Rectal smooth muscle tissue (tissue), 1 donor: ENCODE results near the gene FANCC.
A peak's percentile ranks its signal among the peaks of the same experiment; 100 is the strongest.

Source experiments
- H3K27ac ChIP-seq: one replicate; pipeline ENCODE4 v1.7.0; 2013; ENCODE audit warnings: low read depth, low read length, inconsistent platforms
- H3K27me3 ChIP-seq: one replicate; pipeline ENCODE4 v1.7.0; 2013; ENCODE audit warnings: low read length; ENCODE audit not compliant: control insufficient read depth, insufficient read depth
- H3K36me3 ChIP-seq: one replicate; pipeline ENCODE4 v1.7.0; 2013; ENCODE audit warnings: low read length; ENCODE audit not compliant: control insufficient read depth, insufficient read depth
- H3K4me1 ChIP-seq: one replicate; pipeline ENCODE4 v1.7.0; 2013; ENCODE audit warnings: low read length; ENCODE audit not compliant: control insufficient read depth, insufficient read depth
- H3K4me3 ChIP-seq: one replicate; pipeline ENCODE4 v1.7.0; 2013; ENCODE audit warnings: low read length
- H3K9ac ChIP-seq: one replicate; pipeline ENCODE4 v1.7.0; 2013; ENCODE audit warnings: low read length

Gene FANCC

DNA sequence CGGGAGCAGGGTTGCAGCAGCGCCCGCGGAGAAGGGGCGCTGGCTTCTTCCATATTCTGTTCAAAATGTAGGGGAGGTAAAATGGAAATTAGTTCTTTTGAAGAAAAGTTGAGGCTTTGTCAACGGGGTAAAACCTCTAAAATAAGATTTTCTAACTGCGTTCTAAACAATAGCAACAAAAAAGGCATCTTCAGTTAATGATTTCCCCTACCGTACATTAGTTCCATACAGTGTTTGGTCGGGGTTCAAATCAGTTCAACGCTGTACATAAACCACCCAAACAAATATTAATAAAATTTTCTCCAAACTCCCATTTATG lies 343 bp upstream of the FANCC start:
- Histone ChIP-seq H3K27ac (peak overlapping the region; percentile 90), H3K36me3 (no peaks in the 10 kb centered on the region)

DNA sequence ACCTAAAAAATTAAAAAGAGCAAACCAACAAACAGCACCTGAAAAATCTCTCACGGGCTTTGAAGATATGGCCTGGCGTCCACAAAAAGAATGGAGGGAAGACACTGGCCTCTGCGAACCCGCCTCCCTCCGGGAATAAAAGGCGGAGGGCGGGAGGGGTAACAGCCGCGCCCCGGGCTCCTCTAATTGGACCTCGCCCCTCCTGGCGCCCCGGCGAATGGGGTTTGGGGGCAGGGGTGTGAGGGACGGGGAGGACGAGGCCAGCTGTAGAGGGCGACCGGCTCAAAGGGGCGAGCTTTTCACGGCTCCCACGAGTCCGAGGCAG lies 753 bp downstream of the FANCC start:
- H3K27ac ChIP-seq: peak overlapping the region; percentile 90
- H3K4me1 ChIP-seq: peaks cover 2% of the 10 kb centered on the region
- H3K36me3 ChIP-seq: no peaks in the 10 kb centered on the region
- H3K9ac ChIP-seq: no peak overlapping the region
- no peaks in the 10 kb centered on the region for H3K27me3 ChIP-seq
- peak overlapping the region; percentile 96 for H3K4me3 ChIP-seq

More for the DNA sequence above, 343 bp upstream of the FANCC start:
- Histone ChIP-seq H3K4me3 (peak overlapping the region; percentile 96), H3K9ac (no peak overlapping the region), H3K27me3 (no peaks in the 10 kb centered on the region), H3K4me1 (peaks cover 2% of the 10 kb centered on the region)

DNA sequence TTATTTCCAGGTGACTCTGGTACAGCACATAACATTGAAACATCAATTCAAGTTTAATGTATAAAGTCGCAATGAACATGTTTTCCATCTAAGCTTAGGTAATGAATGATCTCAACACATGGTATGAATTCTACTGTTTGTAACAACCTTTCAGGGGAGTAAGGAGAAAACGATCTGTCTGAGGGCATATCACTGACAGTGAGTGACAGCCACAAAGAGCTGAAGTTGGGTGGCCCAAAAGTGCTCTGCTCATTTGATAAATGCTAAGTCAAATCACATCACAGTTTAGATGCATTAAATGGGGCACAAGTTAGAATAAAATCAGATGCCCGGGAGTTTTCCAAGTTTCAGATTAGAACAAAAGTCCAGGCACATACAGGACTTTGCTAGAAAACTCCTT lies 1.2 kb downstream of the FANCC start:
- H3K36me3 ChIP-seq: no peaks in the 10 kb centered on the region
- peaks cover 2% of the 10 kb centered on the region for H3K4me1 ChIP-seq
- peak overlapping the region; percentile 90 for H3K27ac ChIP-seq
- no peaks in the 10 kb centered on the region for H3K27me3 ChIP-seq
- H3K4me3 ChIP-seq: peak overlapping the region; percentile 96
- no peak overlapping the region for H3K9ac ChIP-seq

DNA sequence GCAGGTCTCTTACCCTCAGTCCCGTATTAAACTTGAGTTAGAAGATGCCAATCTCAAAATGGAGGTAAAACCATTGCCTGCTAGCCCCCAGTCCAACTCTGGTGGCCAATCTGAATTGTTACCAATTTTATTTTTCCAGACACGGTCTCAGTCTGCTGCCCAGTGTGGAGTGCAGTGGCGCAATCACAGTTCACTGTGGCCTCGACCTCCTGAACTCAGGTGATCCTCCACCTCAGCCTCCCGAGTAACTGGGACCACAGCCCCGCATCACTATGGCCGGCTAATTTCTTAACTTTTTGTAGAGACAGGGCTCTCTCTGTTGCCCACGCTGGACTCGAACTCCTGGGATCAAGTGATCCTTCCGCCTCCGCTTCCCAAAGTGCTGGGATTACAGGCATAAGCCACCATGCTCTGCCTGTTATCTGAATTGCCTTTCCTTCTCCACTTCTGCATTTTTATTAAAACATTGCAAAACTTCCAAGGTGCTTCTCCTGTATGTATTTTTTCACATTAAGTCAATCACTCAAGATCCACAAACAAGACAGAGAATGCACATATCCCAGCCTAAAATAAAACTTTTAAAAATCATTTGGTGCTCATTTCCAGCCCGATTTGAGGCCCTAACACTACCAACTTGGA lies 2.3 kb downstream of the FANCC start:
- H3K27ac ChIP-seq: no peak overlapping the region
- no peak overlapping the region for H3K4me3 ChIP-seq
- H3K4me1 ChIP-seq: peaks cover 2% of the 10 kb centered on the region
- no peak overlapping the region for H3K9ac ChIP-seq
- H3K27me3 ChIP-seq: no peaks in the 10 kb centered on the region
- H3K36me3 ChIP-seq: no peaks in the 10 kb centered on the region

DNA sequence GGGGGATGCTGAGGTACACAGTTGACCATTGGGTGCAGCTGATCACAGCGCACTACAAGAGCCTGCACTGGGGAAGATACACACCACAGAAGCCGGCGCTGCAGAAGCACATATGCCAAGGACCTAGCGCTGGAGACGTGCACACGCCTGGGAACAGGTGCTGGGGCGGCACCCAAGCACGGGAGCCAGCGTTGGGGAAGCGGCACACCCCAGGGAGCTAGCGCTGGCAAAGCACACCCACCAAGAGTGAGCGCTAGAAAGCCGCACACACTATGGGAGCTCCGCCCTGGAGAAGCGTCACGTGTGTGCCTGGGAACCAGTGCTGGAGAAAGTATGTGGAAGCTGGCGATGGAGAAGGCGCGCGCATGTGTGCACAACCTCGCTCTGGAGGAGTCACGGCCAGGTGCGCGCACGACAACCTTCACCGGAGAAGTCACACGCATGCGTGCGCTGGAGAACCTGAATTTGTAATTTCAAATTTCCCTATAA lies 4.5 kb downstream of the FANCC start:
- Histone ChIP-seq H3K36me3 (no peaks in the 10 kb centered on the region), H3K27ac (no peak overlapping the region), H3K4me1 (peaks cover 2% of the 10 kb centered on the region), H3K4me3 (peak overlapping the region; percentile 45), H3K9ac (no peak overlapping the region), H3K27me3 (no peaks in the 10 kb centered on the region)

DNA sequence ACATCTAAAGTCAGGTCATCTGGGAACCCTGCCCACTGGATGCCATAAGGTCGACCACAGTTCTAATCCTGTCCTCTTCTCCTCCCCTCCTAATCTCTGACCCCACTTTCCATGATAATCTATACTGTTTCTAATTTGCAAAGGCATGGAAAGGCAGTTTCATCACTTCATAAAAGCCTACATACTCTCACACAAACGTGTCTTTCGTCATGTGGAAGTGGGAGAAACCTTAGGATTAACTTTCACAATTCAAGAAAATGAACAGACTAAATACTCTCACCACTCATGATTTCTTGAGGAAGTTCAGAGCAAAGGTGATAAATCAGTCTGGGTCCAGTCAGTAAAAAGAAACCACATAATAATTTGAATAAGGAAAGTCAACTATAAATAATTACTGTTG lies 5.5 kb downstream of the FANCC start:
- no peak overlapping the region for H3K9ac ChIP-seq
- H3K4me3 ChIP-seq: no peak overlapping the region
- no peaks in the 10 kb centered on the region for H3K27me3 ChIP-seq
- H3K4me1 ChIP-seq: peaks cover 2% of the 10 kb centered on the region
- H3K27ac ChIP-seq: no peak overlapping the region
- no peaks in the 10 kb centered on the region for H3K36me3 ChIP-seq

DNA sequence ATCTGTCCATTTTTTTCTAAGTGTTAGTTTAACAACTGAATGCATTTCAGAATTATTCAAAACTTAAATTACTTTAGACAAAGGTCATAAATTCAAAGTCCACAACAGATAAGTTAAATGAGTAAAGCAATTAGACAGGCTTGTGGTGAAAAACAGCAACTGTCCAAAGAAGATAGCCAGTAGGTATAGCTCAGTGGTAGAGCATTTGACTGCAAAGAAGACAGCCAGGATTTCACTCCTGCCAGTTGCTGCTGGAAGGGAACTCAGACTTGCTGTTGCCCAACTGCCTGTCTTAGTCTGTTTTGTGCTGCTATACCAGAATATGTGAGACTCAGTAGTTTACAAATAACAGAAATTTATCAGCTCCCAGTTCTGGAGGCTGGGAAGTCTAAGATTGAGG lies 10.0 kb downstream of the FANCC start:
- Histone ChIP-seq H3K36me3 (no peaks in the 10 kb centered on the region), H3K4me1 (no peaks in the 10 kb centered on the region), H3K27ac (no peak overlapping the region), H3K4me3 (no peak overlapping the region), H3K9ac (no peak overlapping the region), H3K27me3 (no peaks in the 10 kb centered on the region)

DNA sequence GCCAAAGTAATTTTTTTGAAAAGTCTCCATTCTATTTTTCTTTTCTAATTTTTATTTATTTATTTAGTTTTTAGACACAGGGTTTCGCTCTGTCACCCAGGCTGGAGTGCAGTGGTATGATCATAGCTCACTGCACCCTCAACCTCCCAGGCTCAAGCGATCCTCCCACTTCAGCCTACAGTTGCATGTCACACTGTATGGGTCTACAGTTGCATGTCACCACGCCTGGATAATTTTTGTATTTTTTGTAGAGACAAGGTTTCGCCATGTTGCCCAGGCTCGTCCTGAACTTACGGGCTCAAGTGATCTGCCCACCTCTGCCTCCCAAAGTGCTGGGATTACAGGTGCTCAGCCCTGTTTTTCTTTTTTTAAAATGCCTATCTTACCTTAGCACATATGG lies 10.7 kb downstream of the FANCC start:
- no peak overlapping the region for H3K27ac ChIP-seq
- no peaks in the 10 kb centered on the region for H3K4me1 ChIP-seq
- H3K27me3 ChIP-seq: no peaks in the 10 kb centered on the region
- H3K4me3 ChIP-seq: no peak overlapping the region
- no peaks in the 10 kb centered on the region for H3K36me3 ChIP-seq
- H3K9ac ChIP-seq: no peak overlapping the region

DNA sequence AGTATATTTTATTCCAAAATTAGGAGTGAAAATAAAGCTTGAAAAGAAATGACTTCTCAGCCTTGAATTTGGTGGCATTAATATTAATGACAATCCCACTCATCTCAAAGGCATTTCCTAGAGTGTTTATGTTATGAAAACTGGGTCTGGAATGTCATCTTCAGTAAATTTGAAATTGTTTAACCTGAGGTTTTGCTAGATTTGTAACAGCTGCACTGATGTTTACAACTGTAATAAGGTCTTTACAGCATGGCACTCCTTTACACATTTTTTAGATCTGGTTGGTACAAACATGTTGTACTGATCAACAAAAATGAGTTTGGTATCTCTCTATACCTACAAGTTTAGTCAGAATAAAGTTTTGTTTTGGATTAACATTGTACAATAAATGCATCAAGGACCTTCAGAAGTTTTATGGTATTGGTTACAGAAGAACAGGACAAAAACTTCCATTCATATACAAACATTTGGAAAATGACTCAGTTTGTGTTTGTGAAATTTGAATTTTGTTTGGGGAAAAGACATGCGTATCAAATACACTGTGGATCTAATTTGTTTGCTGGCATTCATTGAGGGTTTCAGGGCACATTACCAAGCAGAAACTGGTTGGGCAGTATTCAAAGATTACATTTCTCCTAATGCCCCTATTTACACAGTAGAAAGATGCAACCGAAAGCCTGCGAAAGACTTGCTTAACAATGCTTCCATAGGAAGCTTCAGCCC lies 11.6 kb downstream of the FANCC start:
- Histone ChIP-seq H3K4me1 (no peaks in the 10 kb centered on the region), H3K9ac (no peak overlapping the region), H3K36me3 (no peaks in the 10 kb centered on the region), H3K27me3 (no peaks in the 10 kb centered on the region), H3K4me3 (no peak overlapping the region), H3K27ac (no peak overlapping the region)

DNA sequence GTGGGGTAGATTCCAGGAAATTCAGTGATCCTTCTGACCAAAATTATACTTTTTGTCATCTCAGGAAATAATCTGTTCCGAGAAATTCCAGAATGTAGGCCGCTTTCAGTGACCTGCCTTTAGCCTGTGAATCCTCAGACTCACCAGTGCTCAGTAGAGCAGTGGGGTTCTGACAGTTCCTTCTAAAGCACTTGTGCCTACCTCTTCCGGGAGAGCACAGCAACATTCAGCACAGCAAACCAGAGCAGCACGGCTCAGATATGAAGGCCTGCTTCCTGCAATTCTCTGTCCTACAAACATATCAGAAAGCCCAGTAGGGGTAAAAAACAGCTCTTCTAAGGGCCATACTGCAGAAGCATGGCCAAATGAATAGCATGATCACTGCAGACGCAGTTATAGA lies 15.0 kb downstream of the FANCC start:
- H3K27ac ChIP-seq: no peak overlapping the region
- H3K36me3 ChIP-seq: no peaks in the 10 kb centered on the region
- H3K27me3 ChIP-seq: no peaks in the 10 kb centered on the region
- H3K4me1 ChIP-seq: no peaks in the 10 kb centered on the region
- no peak overlapping the region for H3K9ac ChIP-seq
- H3K4me3 ChIP-seq: no peak overlapping the region

DNA sequence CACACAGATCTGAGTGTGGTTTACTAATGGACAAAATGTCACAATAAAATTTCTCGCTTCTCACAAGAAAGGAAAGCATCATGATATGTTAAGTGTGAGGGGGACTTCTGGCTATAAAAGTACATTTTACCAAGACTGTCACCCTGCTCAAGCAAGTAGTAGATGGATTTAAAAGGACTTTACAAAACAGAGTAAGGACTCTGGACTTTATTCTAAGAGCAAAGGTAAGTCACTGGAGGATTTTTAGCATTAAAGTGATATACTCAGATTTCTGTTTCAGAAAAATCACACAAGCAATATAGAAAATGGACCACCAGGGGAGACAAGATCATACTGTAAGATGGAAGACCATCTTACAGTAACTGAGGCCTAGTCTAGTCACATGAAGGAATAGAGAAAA lies 19.7 kb downstream of the FANCC start:
- Histone ChIP-seq H3K36me3 (no peaks in the 10 kb centered on the region), H3K4me3 (no peak overlapping the region), H3K27ac (no peak overlapping the region), H3K27me3 (no peaks in the 10 kb centered on the region), H3K4me1 (no peaks in the 10 kb centered on the region), H3K9ac (no peak overlapping the region)

DNA sequence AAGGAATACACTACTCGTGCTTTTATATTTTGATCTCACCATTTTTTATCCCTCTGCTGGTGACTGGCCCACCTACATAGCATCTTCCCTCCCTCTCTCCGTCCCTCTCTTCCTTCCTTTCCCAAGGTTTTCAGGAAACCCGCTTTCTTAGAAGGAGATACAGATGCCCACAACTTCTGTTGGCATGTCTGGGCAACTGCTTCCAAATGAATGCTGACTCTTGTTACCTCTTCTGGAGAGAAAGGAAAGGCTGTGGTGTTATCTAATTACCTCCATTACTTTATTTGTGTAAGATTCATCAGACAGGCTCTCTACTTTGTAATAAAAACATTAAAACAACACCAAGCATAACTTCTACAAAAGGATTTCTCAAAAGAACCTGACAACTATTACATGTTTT lies 20.2 kb downstream of the FANCC start:
- no peaks in the 10 kb centered on the region for H3K36me3 ChIP-seq
- H3K27me3 ChIP-seq: no peaks in the 10 kb centered on the region
- H3K27ac ChIP-seq: no peak overlapping the region
- H3K4me1 ChIP-seq: no peaks in the 10 kb centered on the region
- H3K9ac ChIP-seq: no peak overlapping the region
- H3K4me3 ChIP-seq: no peak overlapping the region

DNA sequence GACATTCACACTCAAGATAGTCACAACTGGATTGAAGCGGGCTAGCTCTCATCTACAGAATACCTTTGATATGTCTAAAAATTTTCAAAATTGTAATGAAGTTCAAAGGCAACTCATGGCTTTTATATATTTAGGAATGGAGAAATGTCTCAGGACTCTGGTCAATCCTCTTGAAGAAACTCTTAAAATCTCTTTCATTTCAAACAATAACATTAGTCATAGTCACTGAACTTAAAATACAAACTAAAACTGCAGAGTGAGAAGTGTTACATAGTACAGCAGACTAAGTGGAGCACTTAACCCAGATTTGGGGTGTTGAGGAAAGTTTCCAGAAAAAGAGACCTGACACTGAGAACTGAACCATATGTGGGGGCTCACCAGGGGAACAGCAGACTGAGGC lies 20.7 kb downstream of the FANCC start:
- H3K27ac ChIP-seq: no peak overlapping the region
- H3K4me3 ChIP-seq: no peak overlapping the region
- H3K9ac ChIP-seq: no peak overlapping the region
- H3K36me3 ChIP-seq: no peaks in the 10 kb centered on the region
- no peaks in the 10 kb centered on the region for H3K27me3 ChIP-seq
- no peaks in the 10 kb centered on the region for H3K4me1 ChIP-seq
